Neutrophil (primary cell): Measurements from ENCODE around the gene PPP6R2.
"Not testable (repeated sequence)": the region's sequence is repeated elsewhere in the genome, so short reads cannot be mapped to it uniquely, and the experiment has no call there.

Experiments used
- H3K27ac ChIP-seq: fragments of 200-600 bp; sonication (generic); 2 replicates; pipeline ENCODE4 v1.5.1; 2016; ENCODE audit warnings: mild to moderate bottlenecking, moderate library complexity
- H3K27me3 ChIP-seq: fragments of 200-600 bp; sonication (generic); 2 replicates; pipeline ENCODE4 v1.6.0; 2016; ENCODE audit warnings: mild to moderate bottlenecking
- H3K36me3 ChIP-seq: fragments of 200-600 bp; sonication (generic); 2 replicates; pipeline ENCODE4 v1.5.1; 2017
- H3K4me1 ChIP-seq, 2 experiments: fragments of 200-600 bp in 1 of 2; sonication (generic) in 1 of 2; 1 replicate in 1 of 2; 2 replicates in 1 of 2; pipeline versions ENCODE4 v1.5.1 to v1.6.1; 2013 to 2016; ENCODE audit warnings: low read depth in 1 of 2, low read length in 1 of 2, mild to moderate bottlenecking in 1 of 2, moderate library complexity in 1 of 2; ENCODE audit not compliant: control insufficient read depth in 1 of 2, insufficient read depth in 1 of 2
- H3K4me3 ChIP-seq, 2 experiments: fragments of 200-600 bp in 1 of 2; sonication (generic) in 1 of 2; 1 replicate in 1 of 2; 2 replicates in 1 of 2; pipeline ENCODE4 v1.5.1; 2013 to 2016; ENCODE audit warnings: low read depth in 1 of 2, low read length in 1 of 2, mild to moderate bottlenecking in 1 of 2, moderate library complexity in 1 of 2
- H3K9me3 ChIP-seq: fragments of 200-600 bp; sonication (generic); 2 replicates; pipeline ENCODE4 v1.5.1; 2016
- TF ChIP-seq, protein P1 (sequence below): fragments of 200-600 bp; sonication (generic); IDR thresholded peaks from 2 replicates; pipeline ENCODE4 v1.5.1; 2016; ENCODE audit warnings: antibody characterized with exemption

Gene PPP6R2

GRCh38 chr22:50320671-50321325 is 22.3 kb upstream of the PPP6R2 start:
- no peak overlapping the region for H3K4me3 ChIP-seq
- no peaks in the 10 kb centered on the region for H3K9me3 ChIP-seq
- H3K36me3 ChIP-seq, result no peaks in the 10 kb centered on the region
- H3K27ac ChIP-seq, result no peak overlapping the region
- no peaks in the 10 kb centered on the region for H3K4me1 ChIP-seq
- peaks cover 25% of the 10 kb centered on the region for H3K27me3 ChIP-seq
- TF ChIP-seq, protein P1, sequence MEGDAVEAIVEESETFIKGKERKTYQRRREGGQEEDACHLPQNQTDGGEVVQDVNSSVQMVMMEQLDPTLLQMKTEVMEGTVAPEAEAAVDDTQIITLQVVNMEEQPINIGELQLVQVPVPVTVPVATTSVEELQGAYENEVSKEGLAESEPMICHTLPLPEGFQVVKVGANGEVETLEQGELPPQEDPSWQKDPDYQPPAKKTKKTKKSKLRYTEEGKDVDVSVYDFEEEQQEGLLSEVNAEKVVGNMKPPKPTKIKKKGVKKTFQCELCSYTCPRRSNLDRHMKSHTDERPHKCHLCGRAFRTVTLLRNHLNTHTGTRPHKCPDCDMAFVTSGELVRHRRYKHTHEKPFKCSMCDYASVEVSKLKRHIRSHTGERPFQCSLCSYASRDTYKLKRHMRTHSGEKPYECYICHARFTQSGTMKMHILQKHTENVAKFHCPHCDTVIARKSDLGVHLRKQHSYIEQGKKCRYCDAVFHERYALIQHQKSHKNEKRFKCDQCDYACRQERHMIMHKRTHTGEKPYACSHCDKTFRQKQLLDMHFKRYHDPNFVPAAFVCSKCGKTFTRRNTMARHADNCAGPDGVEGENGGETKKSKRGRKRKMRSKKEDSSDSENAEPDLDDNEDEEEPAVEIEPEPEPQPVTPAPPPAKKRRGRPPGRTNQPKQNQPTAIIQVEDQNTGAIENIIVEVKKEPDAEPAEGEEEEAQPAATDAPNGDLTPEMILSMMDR, result no peak

GRCh38 chr22:50322382-50323104 is 20.6 kb upstream of the PPP6R2 start:
- H3K9me3 ChIP-seq, H3K36me3 ChIP-seq, H3K4me3 ChIP-seq, H3K27ac ChIP-seq, H3K4me1 ChIP-seq: not testable (repeated sequence)
- H3K27me3 ChIP-seq, result peaks cover 24% of the 10 kb centered on the region

GRCh38 chr22:50323900-50324299 is 19.2 kb upstream of the PPP6R2 start:
- peaks cover 24% of the 10 kb centered on the region for H3K27me3 ChIP-seq
- no peaks in the 10 kb centered on the region for H3K36me3 ChIP-seq
- no peak overlapping the region for H3K27ac ChIP-seq
- no peak overlapping the region for H3K4me3 ChIP-seq
- TF ChIP-seq, protein P1, result no peak
- H3K9me3 ChIP-seq, result no peaks in the 10 kb centered on the region
- peaks cover 13% of the 10 kb centered on the region in 2 experiments for H3K4me1 ChIP-seq

- no peak overlapping the region for H3K4me3 ChIP-seq
- no peaks in the 10 kb centered on the region for H3K36me3 ChIP-seq
- H3K9me3 ChIP-seq, result no peaks in the 10 kb centered on the region
- H3K27ac ChIP-seq, result no peak overlapping the region
- TF ChIP-seq, protein P1, result no peak
- H3K4me1 ChIP-seq, result peaks cover 13% of the 10 kb centered on the region in 2 experiments
- peaks cover 24% of the 10 kb centered on the region for H3K27me3 ChIP-seq
These were observed 17.5 kb upstream of the PPP6R2 start for GRCh38 chr22:50325444-50326224.

DNA sequence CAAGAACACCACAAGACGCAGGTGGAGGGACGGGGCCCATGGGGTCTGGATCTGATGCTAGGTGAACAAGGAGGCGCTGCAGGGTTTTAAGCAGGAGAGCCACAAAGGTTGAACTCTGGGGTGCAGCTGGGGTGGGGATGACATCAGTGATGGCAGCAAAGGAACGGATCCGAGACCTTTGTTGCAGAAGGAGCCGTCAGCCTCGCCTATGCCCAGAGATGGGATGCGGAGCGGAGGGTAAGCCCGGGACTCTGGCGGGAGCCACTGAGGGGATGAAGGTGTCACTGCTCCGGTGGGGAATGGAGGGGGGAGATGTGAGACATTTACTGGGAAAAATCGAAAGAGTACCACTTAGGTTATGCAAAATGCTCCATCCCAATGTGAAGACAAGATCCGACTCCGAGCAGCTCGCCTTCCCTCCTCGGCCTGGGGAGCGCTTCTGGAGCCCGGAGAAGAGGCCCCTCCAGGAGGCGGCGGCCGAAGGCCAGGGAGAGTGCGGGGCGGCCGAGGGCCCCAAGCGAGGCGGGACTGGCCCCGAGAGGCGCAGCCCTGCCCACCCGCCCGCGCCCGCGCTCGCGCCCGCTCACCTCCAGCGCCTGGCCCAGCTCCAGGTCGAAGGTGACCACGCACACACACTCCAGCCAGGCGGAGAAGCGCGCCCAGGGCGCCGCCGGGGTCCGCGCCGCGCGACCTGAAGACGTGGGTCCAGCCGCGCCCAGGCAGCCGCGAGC is 16.7 kb upstream of the PPP6R2 start:
- peaks cover 32% of the 10 kb centered on the region for H3K27me3 ChIP-seq
- no peaks in the 10 kb centered on the region for H3K9me3 ChIP-seq
- H3K4me3 ChIP-seq, result peak overlapping the region; percentile 82 to 95
- peaks cover 13% of the 10 kb centered on the region in 2 experiments for H3K4me1 ChIP-seq
- TF ChIP-seq, protein P1, result no peak
- peak overlapping the region; percentile 91 for H3K27ac ChIP-seq
- H3K36me3 ChIP-seq, result no peaks in the 10 kb centered on the region
